GM21786 (cell line): ENCODE measurements around the gene COL4A4.

Source experiments
- ATAC-seq: cut with Tn5 transposase; IDR thresholded peaks from one replicate; pipeline ENCODE4 v1.9.1; 2021; ENCODE audit not compliant: unreplicated experiment

The COL4A4 gene

GRCh38 chr2:226984750-226985582, 179.0 kb downstream of the COL4A4 start:
- ATAC-seq = peak; percentile 98

- no peak for ATAC-seq
Measured at GRCh38 chr2:226983895-226984749, 179.9 kb downstream of the COL4A4 start.

DNA sequence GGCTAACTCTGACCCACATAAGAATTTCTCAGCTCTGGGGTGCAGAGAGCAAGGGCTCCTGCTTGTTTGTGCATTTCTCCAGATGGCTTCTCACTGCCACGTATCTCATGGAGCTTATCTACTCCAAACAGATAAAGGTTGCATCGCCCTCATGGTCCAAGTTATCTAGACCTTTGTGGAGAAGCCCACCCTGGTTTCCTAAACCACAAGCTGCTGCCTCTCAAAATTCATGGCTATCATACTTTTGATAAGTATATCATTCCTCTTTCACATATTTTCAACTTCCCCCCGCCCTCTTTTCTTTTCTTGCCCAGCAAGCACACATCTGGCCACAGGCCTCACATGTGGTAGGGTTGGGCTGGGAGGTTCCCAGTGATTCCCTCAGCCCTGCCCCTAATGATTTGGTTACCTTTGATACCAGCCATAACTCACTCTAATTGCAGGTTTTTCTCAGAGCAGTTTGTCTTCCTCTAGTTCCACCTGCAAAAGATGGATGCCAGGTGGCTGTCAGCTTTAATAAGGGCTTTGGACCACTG, 182.1 kb downstream of the COL4A4 start:
- no peak for ATAC-seq

- no peak for ATAC-seq
Measured at GRCh38 chr2:226979004-226979403, 185.0 kb downstream of the COL4A4 start.

- no peak for ATAC-seq
Measured at GRCh38 chr2:226978300-226978699, 185.7 kb downstream of the COL4A4 start.

- no peak for ATAC-seq
Measured at GRCh38 chr2:226977775-226978190, 186.2 kb downstream of the COL4A4 start.

DNA sequence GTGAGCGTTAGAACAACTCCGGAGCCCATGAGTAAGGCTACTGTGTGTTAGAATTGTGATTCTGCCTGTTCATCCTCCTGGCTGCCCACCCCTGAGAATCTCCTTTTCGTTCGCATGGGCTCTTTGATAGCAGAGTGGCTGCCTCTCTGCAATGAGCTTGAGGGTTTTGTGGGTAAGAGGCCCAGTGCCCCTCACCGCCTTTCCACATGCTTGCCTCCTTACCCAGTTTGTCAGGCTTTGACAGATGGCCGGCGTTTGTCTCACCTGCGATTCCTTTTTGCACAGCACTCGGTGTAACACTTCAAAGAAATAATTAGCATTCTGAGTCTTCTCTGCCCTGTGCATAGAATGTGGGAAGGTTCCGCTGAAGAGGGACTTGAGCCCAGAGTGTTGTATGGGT, 190.2 kb downstream of the COL4A4 start:
- no peak for ATAC-seq

GRCh38 chr2:226971770-226972169, 192.2 kb downstream of the COL4A4 start:
- ATAC-seq = peak; percentile 33

- peak; percentile 50 for ATAC-seq
Measured at GRCh38 chr2:226971084-226971483, 192.9 kb downstream of the COL4A4 start.

DNA sequence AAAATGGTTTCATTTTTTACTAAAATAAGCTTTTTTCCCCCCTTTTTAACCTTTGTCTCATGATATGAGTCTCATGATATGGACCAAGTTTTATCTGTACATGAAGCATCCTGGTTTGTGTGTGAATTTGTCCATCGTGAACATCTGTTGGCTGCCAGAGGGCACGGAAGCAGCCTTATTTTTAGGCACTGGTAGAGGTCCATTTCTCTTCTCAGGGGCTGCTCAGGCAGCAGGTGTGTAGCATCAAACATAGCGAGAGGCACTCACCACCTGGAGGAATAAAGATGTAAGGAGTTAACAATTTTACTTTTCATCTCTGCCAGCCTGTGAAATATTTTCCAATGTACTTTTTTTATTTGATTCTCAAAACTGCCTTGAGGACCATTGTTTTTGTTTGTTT, 193.6 kb downstream of the COL4A4 start:
- peak; percentile 66 for ATAC-seq

DNA sequence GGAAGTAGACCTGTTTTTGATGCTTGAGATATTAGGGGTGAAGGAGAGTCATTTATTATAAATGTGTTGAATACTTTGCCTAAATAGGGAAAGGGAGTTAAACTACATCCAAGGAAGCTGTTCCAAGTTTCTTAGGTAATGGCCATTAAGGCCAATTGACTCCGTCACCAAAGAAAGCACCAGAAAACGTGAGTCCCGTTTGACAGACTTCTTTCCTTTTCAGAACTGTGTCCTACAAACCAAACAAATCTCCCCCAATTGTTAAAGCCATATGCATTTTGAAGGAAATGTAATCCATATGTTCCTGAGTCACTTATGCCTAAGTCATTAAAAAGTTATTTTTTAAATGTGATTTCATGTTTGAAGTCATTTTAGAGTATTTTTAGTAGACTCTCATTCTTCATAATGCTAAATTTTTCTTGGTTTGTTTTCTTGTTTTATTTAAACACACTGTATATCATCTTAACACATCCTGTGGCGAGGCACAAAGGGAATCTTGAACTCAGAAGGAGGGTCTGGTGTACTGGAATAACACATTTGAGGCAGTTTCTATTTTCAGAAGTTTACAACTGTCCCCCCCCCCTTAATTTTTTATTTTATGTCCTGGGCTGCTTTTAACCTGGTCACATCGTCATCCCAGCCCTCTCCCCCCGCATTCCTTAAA, 194.5 kb downstream of the COL4A4 start:
- no peak for ATAC-seq

DNA sequence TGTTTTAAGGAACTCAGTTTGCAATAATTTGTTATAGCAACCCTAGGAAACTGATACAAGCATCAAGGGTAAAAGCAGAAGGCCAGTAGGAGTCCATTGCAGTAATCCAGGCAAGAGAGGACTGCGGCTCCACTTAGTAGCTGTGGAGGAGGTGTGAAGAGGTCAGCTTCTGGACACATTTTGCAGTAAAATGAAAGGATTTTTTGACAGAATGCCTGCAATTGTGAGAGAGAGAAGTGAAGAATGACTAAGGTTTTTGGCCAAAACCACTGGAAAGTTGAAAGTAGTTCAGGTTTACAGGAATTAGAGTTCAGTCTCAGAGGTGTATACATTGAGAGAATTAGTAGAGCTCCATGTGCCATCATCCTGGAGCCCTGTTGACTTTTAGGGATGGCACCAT, 198.6 kb downstream of the COL4A4 start:
- no peak for ATAC-seq

DNA sequence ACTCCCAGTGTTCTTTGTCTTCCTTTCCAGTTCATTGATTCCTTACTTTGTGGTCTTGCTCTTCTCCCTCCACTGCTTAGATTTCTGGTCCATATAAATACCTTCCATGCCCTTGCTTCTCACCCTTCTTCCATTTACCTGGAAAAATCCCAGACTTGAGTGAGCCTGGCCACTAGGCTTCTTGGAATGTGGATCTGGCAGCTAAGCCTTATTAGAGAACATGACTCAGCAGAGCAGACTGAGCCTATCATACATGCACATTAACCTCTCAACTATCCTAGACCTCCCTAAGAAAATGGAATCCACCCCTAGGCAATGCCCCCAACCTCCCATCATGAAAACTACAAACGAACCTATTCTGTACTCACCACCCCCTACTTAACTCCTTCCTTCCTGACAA, 200.5 kb downstream of the COL4A4 start:
- no peak for ATAC-seq

- no peak for ATAC-seq
Measured at GRCh38 chr2:226962176-226962773, 201.7 kb downstream of the COL4A4 start.

DNA sequence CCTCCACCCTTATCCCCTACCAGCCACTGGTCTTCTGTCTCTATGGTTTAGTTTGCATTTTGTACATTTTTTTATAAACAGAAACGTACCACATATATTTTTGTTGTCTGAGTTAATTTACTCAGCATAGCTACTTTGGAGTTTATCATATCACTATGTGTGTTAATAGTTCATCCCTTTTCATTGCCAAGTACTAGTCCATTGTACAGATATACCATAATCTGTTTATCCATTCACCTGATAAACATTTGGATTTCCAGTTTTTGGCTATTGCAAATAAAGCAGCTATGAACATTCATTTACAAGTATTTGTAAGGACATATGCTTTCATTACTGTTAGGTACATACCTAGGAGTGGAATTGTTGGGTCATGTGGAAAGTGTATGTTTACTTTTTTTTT, 204.6 kb downstream of the COL4A4 start:
- ATAC-seq = no peak

- ATAC-seq = no peak
Measured at GRCh38 chr2:226956659-226957058, 207.3 kb downstream of the COL4A4 start.

DNA sequence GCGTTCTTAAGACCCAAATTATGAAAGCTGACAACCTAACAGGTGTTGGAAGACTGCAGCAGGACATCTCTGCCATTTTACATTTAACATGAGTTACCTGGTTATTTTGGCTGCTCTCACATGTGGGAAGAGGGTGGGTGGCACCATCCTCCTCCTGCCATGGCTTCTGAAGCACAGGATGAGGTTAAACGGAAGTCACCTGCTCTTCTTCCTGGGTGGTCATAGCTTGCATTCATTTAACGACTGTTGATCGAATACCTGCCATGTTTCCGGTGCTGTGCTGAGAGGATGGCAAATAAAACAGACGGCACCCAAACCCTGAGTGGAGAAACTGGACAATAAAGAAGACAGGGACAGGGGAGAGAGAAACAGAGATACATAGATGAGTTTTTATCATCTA, 210.2 kb downstream of the COL4A4 start:
- ATAC-seq = no peak

GRCh38 chr2:226953206-226953605, 210.8 kb downstream of the COL4A4 start:
- no peak for ATAC-seq
